ENCODE measurements around the gene SOX15.
"Not testable (repeated sequence)": the region's sequence is repeated elsewhere in the genome, so short reads cannot be mapped to it uniquely, and the experiment has no call there.

Gene SOX15

GRCh38 chr17:7589891-7590691 is at the start of gene SOX15:
SOX15 (minus strand) TSS chr17:7590094; CDS start chr17:7589676, 418 bp downstream.
- DNase-seq: peak; percentile 67

GRCh38 chr17:7636163-7636562 is 46.3 kb upstream of the SOX15 start:
- DNase-seq: no peak

GRCh38 chr17:7634384-7634783 is 44.5 kb upstream of the SOX15 start:
- DNase-seq: peak; percentile 66

- DNase-seq: no peak
Observed at GRCh38 chr17:7633093-7633492, 43.2 kb upstream of the SOX15 start.

- DNase-seq: no peak
Observed at GRCh38 chr17:7632492-7632894, 42.6 kb upstream of the SOX15 start.

GRCh38 chr17:7631398-7632380 is 41.8 kb upstream of the SOX15 start:
- DNase-seq: no peak

- DNase-seq: no peak
Observed at GRCh38 chr17:7629939-7630571, 40.2 kb upstream of the SOX15 start, which contains the start of gene SHBG. SHBG (plus strand) TSS chr17:7630135; CDS start chr17:7630173, 38 bp downstream.

- DNase-seq: peak; percentile 90
Observed at GRCh38 chr17:7627250-7628121, 37.6 kb upstream of the SOX15 start, which contains the start of gene SAT2. SAT2 (minus strand) TSS chr17:7627821; CDS start chr17:7627635, 186 bp downstream.

- DNase-seq: no peak
Observed at GRCh38 chr17:7626956-7627249, 37.0 kb upstream of the SOX15 start.

GRCh38 chr17:7626307-7626706 is 36.4 kb upstream of the SOX15 start:
- DNase-seq: no peak

GRCh38 chr17:7625749-7626148 is 35.9 kb upstream of the SOX15 start:
- not testable (repeated sequence) for DNase-seq

- no peak for DNase-seq
Observed at GRCh38 chr17:7623661-7624060, 33.8 kb upstream of the SOX15 start.

GRCh38 chr17:7620835-7621234 is 30.9 kb upstream of the SOX15 start:
- DNase-seq: no peak

GRCh38 chr17:7618608-7619007 is 28.7 kb upstream of the SOX15 start:
- DNase-seq: no peak

GRCh38 chr17:7615265-7615747 is 25.4 kb upstream of the SOX15 start:
- no peak for DNase-seq

GRCh38 chr17:7614425-7615264 is 24.8 kb upstream of the SOX15 start, which contains the start of gene FXR2:
FXR2 (minus strand) TSS chr17:7614897; CDS start chr17:7614532, 365 bp downstream.
- peak; percentile 96 for DNase-seq

GRCh38 chr17:7613769-7614424 is 24.0 kb upstream of the SOX15 start:
- no peak for DNase-seq

- DNase-seq: no peak
Observed at GRCh38 chr17:7612294-7612640, 22.4 kb upstream of the SOX15 start.

- no peak for DNase-seq
Observed at GRCh38 chr17:7611635-7612293, 21.9 kb upstream of the SOX15 start.

- no peak for DNase-seq
Observed at GRCh38 chr17:7610641-7611040, 20.7 kb upstream of the SOX15 start.
